ENCODE results near the gene PALM3. TPM values are rescaled to one million over a fixed set of nuclear protein-coding genes. Genes with fewer than 3 reads are reported as not detected.

Gene PALM3
- total and polyA plus RNA-seq, 2 experiments from 2014 or later = 16.6 to 45.8 TPM

- peaks cover 16% of the 10 kb centered on the region for H3K36me3 Mint-ChIP-seq (ENCODE audit: low read depth)
- H3K4me2 ChIP-seq = peak overlapping the region; percentile 85
- peaks cover 7% of the 10 kb centered on the region for H3K4me1 Mint-ChIP-seq
- peaks cover 44% of the 10 kb centered on the region for H3K27me3 ChIP-seq (ENCODE audit: insufficient read depth)
- TF ChIP-seq STAT1 (IDR thresholded peaks at IDR 0.05; ENCODE audit: unreplicated experiment) (no peak), CTCF (conservative IDR thresholded peaks at IDR 0.05; ENCODE audit: low read depth in 2 of 2) (no peak), POLR2AphosphoS5 (IDR thresholded peaks at IDR 0.05; ENCODE audit: low read depth) (no peak), REST (IDR thresholded peaks at IDR 0.05; ENCODE audit: unreplicated experiment) (no peak), ZNF331 (CRISPR knock-in tag; IDR thresholded peaks at IDR 0.05; ENCODE audit: low read depth) (no peak), EZH2phosphoT487 (IDR thresholded peaks at IDR 0.05; ENCODE audit: unreplicated experiment) (no peak), JUNB (IDR thresholded peaks at IDR 0.05; ENCODE audit: unreplicated experiment) (no peak), ETS1 (IDR thresholded peaks at IDR 0.05) (no peak), NANOG (IDR thresholded peaks at IDR 0.05; ENCODE audit: borderline replicate concordance) (no peak), ZNF462 (CRISPR knock-in tag; IDR thresholded peaks at IDR 0.05) (no peak), EZH2 (IDR thresholded peaks at IDR 0.05; ENCODE audit: low read depth, unreplicated experiment) (no peak), ZNF114 (CRISPR knock-in tag; IDR thresholded peaks at IDR 0.05) (no peak), CREB1 (CRISPR knock-in tag; IDR thresholded peaks at IDR 0.05; ENCODE audit: low read depth) (no peak)
- no peaks in the 10 kb centered on the region for H3K9me2 ChIP-seq (ENCODE audit: insufficient read depth)
- H3K4me3 ChIP-seq = peak overlapping the region; percentile 63
- H2AFZ ChIP-seq = peak overlapping the region; percentile 86
- peak overlapping the region; percentile 43 for H3K4me3 Mint-ChIP-seq
- H4K20me1 ChIP-seq (replicated peaks; ENCODE audit: insufficient read depth) = 0 out of 2 replicates have a peak, but pooled peaks cover 6% of the 10 kb centered on the region
- no peak overlapping the region for H3K27ac ChIP-seq (ENCODE audit: low read depth)
- peaks cover 24% of the 10 kb centered on the region for H3F3A ChIP-seq (replicated peaks; ENCODE audit: low read depth)
- ATAC-seq (no peak), DNase-seq (ENCODE audit: low spot score) (no peak)
- no peaks in the 10 kb centered on the region for H3K9me3 Mint-ChIP-seq
- peaks cover 9% of the 10 kb centered on the region; the same call in 1 of the 2 replicates for H3K36me3 ChIP-seq (ENCODE audit: insufficient read depth)
- peaks cover 7% of the 10 kb centered on the region for H3K27me3 Mint-ChIP-seq (ENCODE audit: insufficient read depth, low read depth, poor library complexity)
- peaks cover 8% of the 10 kb centered on the region; the same call in 1 of the 2 replicates for H3K4me1 ChIP-seq (ENCODE audit: insufficient read depth)
- no peaks in the 10 kb centered on the region for H3K79me2 ChIP-seq (replicated peaks; ENCODE audit: insufficient read depth)
- H3K27ac Mint-ChIP-seq = no peak overlapping the region
Measured at GRCh38 chr19:14086098-14086497, 24.2 kb upstream of the PALM3 start.

All from GM23338 (cell line).